ENCODE data around the gene PRDM16. TPM values are rescaled to one million over a fixed set of nuclear protein-coding genes. Genes with fewer than 3 reads are reported as not detected.

Gene PRDM16
- total RNA-seq, 4 donors from 2014 or later, result 0.41 to 0.95 TPM; not detected in 2

DNA sequence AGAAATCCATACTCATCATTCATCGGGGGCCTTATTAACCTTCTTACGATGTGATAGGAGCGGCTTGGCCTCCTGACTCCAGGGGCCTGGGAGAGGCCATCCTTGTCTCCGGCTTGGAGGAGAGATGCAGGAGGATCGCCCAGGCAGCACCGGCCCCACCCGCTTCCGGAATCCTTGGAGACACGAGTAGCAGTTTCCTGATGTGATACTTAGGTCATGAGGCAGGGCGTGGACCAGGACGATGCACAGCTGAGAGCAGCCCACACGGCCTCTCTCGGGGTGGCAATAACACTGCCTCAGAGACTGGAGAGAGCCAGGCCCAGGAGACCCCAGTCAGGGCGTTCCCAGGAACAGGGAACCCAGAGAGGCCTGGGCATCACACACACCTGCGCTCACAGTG, 221.9 kb downstream of the PRDM16 start:
- in situ Hi-C loops (cut with MboI; ENCODE audit: low pct_ligation_motif_present in 1 of 4, low pct_unique_long_range_greater_than_20kb in 1 of 4, low sequenced_read_pairs in 3 of 4), result no loop called here
- H3K4me3 ChIP-seq, result no peak overlapping the region
- TF ChIP-seq EP300 (IDR thresholded peaks at IDR 0.05; ENCODE audit: low read depth), result no peak
- TF ChIP-seq, protein P1, sequence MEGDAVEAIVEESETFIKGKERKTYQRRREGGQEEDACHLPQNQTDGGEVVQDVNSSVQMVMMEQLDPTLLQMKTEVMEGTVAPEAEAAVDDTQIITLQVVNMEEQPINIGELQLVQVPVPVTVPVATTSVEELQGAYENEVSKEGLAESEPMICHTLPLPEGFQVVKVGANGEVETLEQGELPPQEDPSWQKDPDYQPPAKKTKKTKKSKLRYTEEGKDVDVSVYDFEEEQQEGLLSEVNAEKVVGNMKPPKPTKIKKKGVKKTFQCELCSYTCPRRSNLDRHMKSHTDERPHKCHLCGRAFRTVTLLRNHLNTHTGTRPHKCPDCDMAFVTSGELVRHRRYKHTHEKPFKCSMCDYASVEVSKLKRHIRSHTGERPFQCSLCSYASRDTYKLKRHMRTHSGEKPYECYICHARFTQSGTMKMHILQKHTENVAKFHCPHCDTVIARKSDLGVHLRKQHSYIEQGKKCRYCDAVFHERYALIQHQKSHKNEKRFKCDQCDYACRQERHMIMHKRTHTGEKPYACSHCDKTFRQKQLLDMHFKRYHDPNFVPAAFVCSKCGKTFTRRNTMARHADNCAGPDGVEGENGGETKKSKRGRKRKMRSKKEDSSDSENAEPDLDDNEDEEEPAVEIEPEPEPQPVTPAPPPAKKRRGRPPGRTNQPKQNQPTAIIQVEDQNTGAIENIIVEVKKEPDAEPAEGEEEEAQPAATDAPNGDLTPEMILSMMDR (IDR thresholded peaks at IDR 0.05), result no peak
- TF ChIP-seq POLR2A (IDR thresholded peaks at IDR 0.05), result no peak
- TF ChIP-seq POLR2AphosphoS5 (IDR thresholded peaks at IDR 0.05), result no peak
- DNase-seq, result no peak
- H3K4me1 ChIP-seq, result no peaks in the 10 kb centered on the region
- intact Hi-C loops (cut with DNase I; ENCODE audit: low total_unique reads), result no loop called here
- peaks cover 6% of the 10 kb centered on the region for H3K27me3 ChIP-seq
- no peaks in the 10 kb centered on the region for H3K36me3 ChIP-seq
- H3K9me3 ChIP-seq, result no peaks in the 10 kb centered on the region
- 74% methylated on average over 15 of the region's 15 CpGs; no CpG with 5 or more reads in 1 of the 2 donors for WGBS, 2 donors (ENCODE audit: low coverage in 1 of 2)
- no peak overlapping the region for H3K27ac ChIP-seq

DNA sequence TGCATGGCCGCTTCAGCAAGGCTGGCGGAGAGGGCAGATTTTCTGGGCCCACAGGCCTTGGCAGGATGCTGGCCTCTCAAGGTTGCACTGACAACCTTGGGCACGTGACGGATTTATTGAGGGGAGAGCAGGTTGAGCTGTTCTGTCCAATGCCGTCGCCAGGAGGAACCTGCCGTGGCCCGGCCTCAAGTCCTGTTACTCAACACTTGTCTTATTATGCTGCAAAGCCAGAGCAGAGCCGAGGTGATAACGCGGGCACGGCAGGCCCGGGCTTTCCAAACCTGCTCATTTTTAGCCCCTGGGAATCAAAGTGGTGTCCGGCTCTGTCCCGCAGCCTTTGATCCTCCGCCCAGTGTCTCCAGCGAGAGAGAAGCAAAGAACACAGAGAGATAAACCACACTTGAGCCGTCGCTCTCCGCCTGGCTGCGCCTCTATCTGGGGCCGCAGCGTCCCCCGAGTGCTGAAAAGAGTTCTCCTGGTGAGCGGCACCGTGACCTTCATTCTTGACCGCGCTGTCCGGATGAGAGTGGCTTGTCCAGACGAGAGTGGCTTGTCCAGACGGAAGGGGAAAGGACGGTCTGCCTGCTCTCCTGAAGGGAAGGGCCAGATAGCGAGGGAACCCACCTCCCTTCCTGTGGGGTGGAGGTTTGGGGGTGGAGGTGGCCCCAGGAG, 223.2 kb downstream of the PRDM16 start:
- intact Hi-C loops (cut with DNase I; ENCODE audit: low total_unique reads), result no loop called here
- WGBS, 2 donors (ENCODE audit: low coverage in 1 of 2), result 80 to 87% methylated on average over 2 to 33 of the region's 33 CpGs
- Histone ChIP-seq H3K9me3 (no peaks in the 10 kb centered on the region), H3K4me3 (no peak overlapping the region), H3K27me3 (peaks cover 6% of the 10 kb centered on the region), H3K36me3 (no peaks in the 10 kb centered on the region), H3K27ac (no peak overlapping the region), H3K4me1 (no peaks in the 10 kb centered on the region)
- in situ Hi-C loops (cut with MboI; ENCODE audit: low pct_ligation_motif_present in 1 of 4, low pct_unique_long_range_greater_than_20kb in 1 of 4, low sequenced_read_pairs in 3 of 4), result no loop called here
- no peak for TF ChIP-seq POLR2A (IDR thresholded peaks at IDR 0.05)
- TF ChIP-seq, protein P1 (IDR thresholded peaks at IDR 0.05), result no peak
- TF ChIP-seq POLR2AphosphoS5 (IDR thresholded peaks at IDR 0.05), result no peak
- no peak for TF ChIP-seq EP300 (IDR thresholded peaks at IDR 0.05; ENCODE audit: low read depth)
- DNase-seq, result no peak

DNA sequence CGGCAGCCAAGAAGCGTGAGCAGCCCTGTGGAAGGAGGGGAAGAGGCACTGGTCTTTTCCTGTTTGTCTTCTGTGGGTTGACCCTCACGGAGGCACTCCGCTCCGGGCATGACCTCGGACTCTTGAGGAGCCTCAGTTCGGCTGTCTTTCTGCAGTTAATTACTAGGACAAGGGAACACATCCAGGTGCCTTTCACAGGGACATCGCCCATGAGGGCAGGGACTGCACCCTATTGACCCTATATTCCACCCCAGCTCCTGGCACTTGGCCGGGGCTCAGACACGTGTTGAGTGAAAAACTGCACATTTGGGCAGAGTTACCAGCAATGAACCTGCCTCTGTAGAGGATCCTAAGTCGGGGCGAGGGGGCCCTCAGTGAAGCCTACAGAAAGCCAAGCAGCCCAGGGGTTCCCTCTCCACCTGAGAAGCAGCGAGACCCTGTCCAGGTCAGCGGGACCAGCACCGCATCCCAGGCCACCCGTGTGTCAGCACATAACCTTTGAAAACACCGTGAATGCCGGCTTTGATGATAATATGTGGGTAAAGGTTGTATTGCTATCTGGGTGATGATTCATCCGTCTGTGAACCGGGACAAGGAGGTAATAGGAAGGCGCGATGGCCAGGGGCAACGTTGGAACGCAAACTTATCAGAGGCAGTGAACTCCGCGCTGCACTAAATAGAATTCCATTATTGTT, 224.0 kb downstream of the PRDM16 start:
- in situ Hi-C loops (cut with MboI; ENCODE audit: low pct_ligation_motif_present in 1 of 4, low pct_unique_long_range_greater_than_20kb in 1 of 4, low sequenced_read_pairs in 3 of 4), result no loop called here
- Histone ChIP-seq H3K4me3 (no peak overlapping the region), H3K27ac (no peak overlapping the region), H3K9me3 (no peaks in the 10 kb centered on the region), H3K36me3 (no peaks in the 10 kb centered on the region), H3K27me3 (peaks cover 6% of the 10 kb centered on the region), H3K4me1 (no peaks in the 10 kb centered on the region)
- DNase-seq, result no peak
- WGBS, 2 donors (ENCODE audit: low coverage in 1 of 2), result 71% methylated on average over 26 of the region's 26 CpGs; no CpG with 5 or more reads in 1 of the 2 donors
- TF ChIP-seq, protein P1 (IDR thresholded peaks at IDR 0.05), result no peak
- TF ChIP-seq POLR2AphosphoS5 (IDR thresholded peaks at IDR 0.05) (no peak), EP300 (IDR thresholded peaks at IDR 0.05; ENCODE audit: low read depth) (no peak), POLR2A (IDR thresholded peaks at IDR 0.05) (no peak)
- intact Hi-C loops (cut with DNase I; ENCODE audit: low total_unique reads), result no loop called here

DNA sequence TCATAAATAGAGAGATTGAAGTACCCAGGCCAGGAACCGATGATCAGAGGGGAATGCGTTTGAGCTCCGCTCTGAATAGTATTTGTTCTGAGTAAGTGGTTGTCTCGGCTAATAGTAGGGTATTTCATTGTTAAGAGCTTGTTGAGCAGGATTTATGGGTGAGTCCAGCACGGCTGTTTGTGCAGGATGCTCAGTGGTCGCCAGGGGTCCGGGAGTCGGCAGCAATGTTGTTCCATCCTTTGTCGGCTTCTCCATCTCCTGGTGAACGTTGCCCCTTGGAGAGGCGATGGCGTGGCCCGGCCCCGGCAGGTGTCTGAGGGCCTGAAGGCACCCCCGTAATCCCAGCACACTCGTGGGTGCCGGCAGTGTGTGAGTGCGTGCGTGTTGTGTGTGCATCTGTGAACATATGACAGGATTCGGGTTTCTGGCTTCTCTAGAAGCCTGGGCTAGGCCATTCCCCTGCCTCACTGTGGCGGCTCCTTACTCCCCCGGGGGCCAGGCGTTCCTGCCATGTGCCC, 224.6 kb downstream of the PRDM16 start:
- H3K4me1 ChIP-seq, result no peaks in the 10 kb centered on the region
- in situ Hi-C loops (cut with MboI; ENCODE audit: low pct_ligation_motif_present in 1 of 4, low pct_unique_long_range_greater_than_20kb in 1 of 4, low sequenced_read_pairs in 3 of 4), result no loop called here
- H3K27ac ChIP-seq, result no peak overlapping the region
- H3K27me3 ChIP-seq, result peaks cover 6% of the 10 kb centered on the region
- WGBS, 2 donors (ENCODE audit: low coverage in 1 of 2), result 83% methylated on average over 22 of the region's 23 CpGs; no CpG with 5 or more reads in 1 of the 2 donors
- DNase-seq, result no peak
- TF ChIP-seq EP300 (IDR thresholded peaks at IDR 0.05; ENCODE audit: low read depth) (no peak), POLR2A (IDR thresholded peaks at IDR 0.05) (no peak), POLR2AphosphoS5 (IDR thresholded peaks at IDR 0.05) (no peak)
- TF ChIP-seq, protein P1 (IDR thresholded peaks at IDR 0.05), result no peak
- no peaks in the 10 kb centered on the region for H3K9me3 ChIP-seq
- H3K4me3 ChIP-seq, result no peak overlapping the region
- H3K36me3 ChIP-seq, result no peaks in the 10 kb centered on the region
- intact Hi-C loops (cut with DNase I; ENCODE audit: low total_unique reads), result no loop called here
